ENCODE data around the gene SYNGR2. TPM values are rescaled to one million over a fixed set of nuclear protein-coding genes. Genes with fewer than 3 reads are reported as not detected.

SYNGR2 gene
- total RNA-seq, 3 donors from 2014 or later, result 90.4 to 202 (median 196) TPM

GRCh38 chr17:78140169-78141051 is 28.0 kb upstream of the SYNGR2 start:
- ATAC-seq, result peak; percentile 82
- Histone ChIP-seq H3K4me1 (ENCODE audit: low read depth) (peaks cover 52% of the 10 kb centered on the region), H3K36me3 (ENCODE audit: low read depth) (no peaks in the 10 kb centered on the region), H3K4me3 (no peak overlapping the region), H3K9me3 (no peaks in the 10 kb centered on the region)
- intact Hi-C loops (cut with DNase I, micrococcal nuclease), result no loop called here
- DNase-seq, result peak; percentile 98 to 99 (median 98)
- TF ChIP-seq, protein P1, sequence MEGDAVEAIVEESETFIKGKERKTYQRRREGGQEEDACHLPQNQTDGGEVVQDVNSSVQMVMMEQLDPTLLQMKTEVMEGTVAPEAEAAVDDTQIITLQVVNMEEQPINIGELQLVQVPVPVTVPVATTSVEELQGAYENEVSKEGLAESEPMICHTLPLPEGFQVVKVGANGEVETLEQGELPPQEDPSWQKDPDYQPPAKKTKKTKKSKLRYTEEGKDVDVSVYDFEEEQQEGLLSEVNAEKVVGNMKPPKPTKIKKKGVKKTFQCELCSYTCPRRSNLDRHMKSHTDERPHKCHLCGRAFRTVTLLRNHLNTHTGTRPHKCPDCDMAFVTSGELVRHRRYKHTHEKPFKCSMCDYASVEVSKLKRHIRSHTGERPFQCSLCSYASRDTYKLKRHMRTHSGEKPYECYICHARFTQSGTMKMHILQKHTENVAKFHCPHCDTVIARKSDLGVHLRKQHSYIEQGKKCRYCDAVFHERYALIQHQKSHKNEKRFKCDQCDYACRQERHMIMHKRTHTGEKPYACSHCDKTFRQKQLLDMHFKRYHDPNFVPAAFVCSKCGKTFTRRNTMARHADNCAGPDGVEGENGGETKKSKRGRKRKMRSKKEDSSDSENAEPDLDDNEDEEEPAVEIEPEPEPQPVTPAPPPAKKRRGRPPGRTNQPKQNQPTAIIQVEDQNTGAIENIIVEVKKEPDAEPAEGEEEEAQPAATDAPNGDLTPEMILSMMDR (IDR thresholded peaks at IDR 0.05), result no peak

DNA sequence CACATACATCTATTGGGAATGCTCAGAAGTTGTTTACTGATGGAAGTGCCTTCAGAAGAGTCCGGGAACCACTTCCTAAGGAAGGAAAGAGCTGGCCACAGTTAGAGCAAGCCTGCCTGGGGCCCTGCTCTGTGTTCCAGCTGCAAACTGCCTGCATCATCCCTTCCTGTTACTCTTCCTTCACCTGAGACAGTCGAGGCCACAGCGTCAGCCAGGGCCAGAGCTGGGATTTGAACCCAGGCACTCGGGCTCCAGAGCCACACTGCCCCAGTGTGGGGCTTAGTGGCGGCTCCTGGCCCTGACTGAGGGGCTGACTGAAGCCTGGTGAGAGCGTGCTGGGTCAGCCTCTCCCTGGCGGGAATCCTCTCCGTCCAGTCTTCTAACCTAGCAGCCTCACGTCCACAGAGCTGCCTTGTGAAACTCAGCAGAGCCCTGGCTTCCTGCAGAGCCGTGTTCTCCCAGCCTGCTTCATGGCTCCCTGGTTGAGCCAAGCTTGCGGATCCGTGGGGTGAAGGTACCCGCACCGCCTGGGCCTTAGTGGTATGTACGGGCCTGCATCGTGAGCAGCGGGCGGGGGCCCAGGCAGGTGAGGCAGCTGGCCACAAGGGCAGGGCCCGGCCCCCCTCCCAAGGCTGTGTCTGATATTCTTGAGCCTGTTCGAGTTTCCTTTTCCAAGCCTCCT is 26.8 kb upstream of the SYNGR2 start:
- ATAC-seq, result no peak

GRCh38 chr17:78142119-78142861 is 26.1 kb upstream of the SYNGR2 start:
- DNase-seq, result peak; percentile 77 to 90 (median 81)
- no peak overlapping the region for H3K4me3 ChIP-seq
- TF ChIP-seq, protein P1 (IDR thresholded peaks at IDR 0.05), result no peak
- intact Hi-C loops (cut with DNase I, micrococcal nuclease), result no loop called here
- peak; percentile 54 for ATAC-seq
- peaks cover 57% of the 10 kb centered on the region for H3K4me1 ChIP-seq (ENCODE audit: low read depth)
- H3K36me3 ChIP-seq (ENCODE audit: low read depth), result no peaks in the 10 kb centered on the region
- H3K9me3 ChIP-seq, result no peaks in the 10 kb centered on the region

More for the DNA sequence above, 26.8 kb upstream of the SYNGR2 start:
- Histone ChIP-seq H3K4me3 (no peak overlapping the region), H3K36me3 (ENCODE audit: low read depth) (no peaks in the 10 kb centered on the region), H3K9me3 (no peaks in the 10 kb centered on the region), H3K4me1 (ENCODE audit: low read depth) (peaks cover 60% of the 10 kb centered on the region)
- intact Hi-C loops (cut with DNase I, micrococcal nuclease), result no loop called here
- TF ChIP-seq, protein P1 (IDR thresholded peaks at IDR 0.05), result no peak
- DNase-seq, result peak in 1 of 3 donors; percentile 49

GRCh38 chr17:78143214-78144146 is 24.9 kb upstream of the SYNGR2 start:
- intact Hi-C loops (cut with DNase I, micrococcal nuclease), result no loop called here
- no peak overlapping the region for H3K4me3 ChIP-seq
- no peak for DNase-seq
- no peaks in the 10 kb centered on the region for H3K9me3 ChIP-seq
- TF ChIP-seq, protein P1 (IDR thresholded peaks at IDR 0.05), result no peak
- H3K4me1 ChIP-seq (ENCODE audit: low read depth), result peaks cover 65% of the 10 kb centered on the region
- H3K36me3 ChIP-seq (ENCODE audit: low read depth), result no peaks in the 10 kb centered on the region
- ATAC-seq, result no peak

Data from mucosa of descending colon (tissue), 3 donors.